Astrocyte (in vitro differentiated cells and primary cell): ENCODE results near the gene SECISBP2. TPM values are rescaled to one million over a fixed set of nuclear protein-coding genes. Genes with fewer than 3 reads are reported as not detected.

Source experiments
- DNase-seq: peaks from one replicate; pipeline ENCODE4 v3.0.0-alpha.2; 2010; ENCODE audit warnings: low read depth
- FAIRE-seq: peaks from 2 replicates; lab custom pipeline; 2011; peaks lifted over from hg19 to GRCh38; lab: Jason Lieb, UNC
- H2AFZ ChIP-seq: 2 replicates; pipeline ENCODE4 v1.6.0; 2012; ENCODE audit warnings: low read depth, low read length, inconsistent platforms
- H3K27ac ChIP-seq: 2 replicates; pipeline ENCODE4 v1.5.1; 2011; ENCODE audit warnings: low read depth, low read length, inconsistent platforms
- H3K27me3 ChIP-seq: 2 replicates; pipeline ENCODE4 v1.6.0; 2011; ENCODE audit warnings: low read length, inconsistent platforms; ENCODE audit not compliant: insufficient read depth
- H3K36me3 ChIP-seq: 2 replicates; pipeline ENCODE4 v1.5.1; 2011; ENCODE audit warnings: low read length, inconsistent platforms; ENCODE audit not compliant: insufficient read depth
- H3K4me1 ChIP-seq: 2 replicates; pipeline ENCODE4 v1.5.1; 2011; ENCODE audit warnings: low read length, inconsistent platforms; ENCODE audit not compliant: insufficient read depth
- H3K4me2 ChIP-seq: 2 replicates; pipeline ENCODE4 v1.6.0; 2012; ENCODE audit warnings: low read length, inconsistent platforms
- H3K4me3 ChIP-seq: 2 replicates; pipeline ENCODE4 v1.5.1; 2011; ENCODE audit warnings: low read depth, mild to moderate bottlenecking, low read length, inconsistent platforms; ENCODE audit not compliant: insufficient read depth
- H3K79me2 ChIP-seq: 2 replicates; pipeline ENCODE4 v1.6.0; 2012; ENCODE audit warnings: mild to moderate bottlenecking, low read length, inconsistent platforms; ENCODE audit not compliant: insufficient read depth
- H3K9ac ChIP-seq: 2 replicates; pipeline ENCODE4 v1.6.0; 2012; ENCODE audit warnings: mild to moderate bottlenecking, low read length, inconsistent platforms
- H3K9me3 ChIP-seq: 2 replicates; pipeline ENCODE4 v1.5.1; 2012; ENCODE audit warnings: low read depth, mild to moderate bottlenecking, low read length, inconsistent platforms; ENCODE audit not compliant: insufficient read depth
- H4K20me1 ChIP-seq: 2 replicates; pipeline ENCODE4 v1.6.0; 2012; ENCODE audit warnings: low read length, inconsistent platforms; ENCODE audit not compliant: insufficient read depth
- H3K27ac Mint-ChIP-seq: one replicate; pipeline ENCODE4 v1.8.0; 2021; ENCODE audit warnings: mild to moderate bottlenecking, mixed read lengths; ENCODE audit not compliant: unreplicated experiment
- H3K27me3 Mint-ChIP-seq: one replicate; pipeline ENCODE4 v1.8.0; 2021; ENCODE audit warnings: low read depth, mixed read lengths; ENCODE audit not compliant: unreplicated experiment
- H3K36me3 Mint-ChIP-seq: one replicate; pipeline ENCODE4 v1.8.0; 2021; ENCODE audit warnings: low read depth, mixed read lengths; ENCODE audit not compliant: unreplicated experiment
- H3K4me1 Mint-ChIP-seq: one replicate; pipeline ENCODE4 v1.8.0; 2021; ENCODE audit warnings: low read depth, mixed read lengths; ENCODE audit not compliant: unreplicated experiment
- H3K4me3 Mint-ChIP-seq: one replicate; pipeline ENCODE4 v1.8.0; 2021; ENCODE audit warnings: mild to moderate bottlenecking, moderate library complexity, mixed read lengths; ENCODE audit not compliant: unreplicated experiment
- H3K9me3 Mint-ChIP-seq: one replicate; pipeline ENCODE4 v1.8.0; 2021; ENCODE audit warnings: mild to moderate bottlenecking, mixed read lengths; ENCODE audit not compliant: unreplicated experiment
- EZH2 ChIP-seq: IDR thresholded peaks from 2 replicates; pipeline ENCODE4 v1.6.1; 2012; ENCODE audit warnings: mild to moderate bottlenecking, low read length, inconsistent platforms; ENCODE audit not compliant: insufficient read depth
- total RNA-seq: library from RNA; stranded (reverse); gene quantifications from 2 replicates; pipeline ENCODE4 v1.2.1, GENCODE V29; 2021
- TF ChIP-seq, protein P1 (sequence below): IDR thresholded peaks from 2 replicates; pipeline ENCODE4 v1.5.1; 2011; ENCODE audit warnings: low read depth, mild to moderate bottlenecking, inconsistent platforms, low read length, moderate library complexity; ENCODE audit not compliant: insufficient read depth

Gene SECISBP2
- total RNA-seq, 1 donor from 2014 or later, result 19.0 TPM

DNA sequence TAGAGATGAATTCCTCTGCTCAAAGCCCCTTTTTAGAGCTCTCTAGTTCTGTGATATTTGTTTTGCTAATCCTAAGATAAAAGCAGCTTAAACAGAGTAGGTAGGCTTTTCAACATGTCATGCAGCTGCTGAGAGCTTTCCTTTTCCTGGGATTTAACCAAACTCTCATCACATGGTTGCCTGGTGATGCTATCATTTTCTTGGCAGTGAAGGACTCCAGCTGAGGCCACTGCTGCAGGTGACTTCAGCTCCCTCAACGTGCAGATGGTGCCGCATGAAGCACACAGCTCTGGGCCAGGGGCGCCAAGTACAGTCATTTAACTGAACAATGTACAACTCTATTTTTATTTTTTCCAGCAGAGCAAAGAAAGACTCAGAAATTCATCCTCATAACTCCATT is 42.2 kb downstream of the SECISBP2 start:
- H3K9me3 ChIP-seq, result no peaks in the 10 kb centered on the region
- no peak overlapping the region for H2AFZ ChIP-seq
- no peak overlapping the region for H3K4me2 ChIP-seq
- no peaks in the 10 kb centered on the region for H3K27me3 ChIP-seq
- Mint-ChIP-seq H3K27ac (no peak overlapping the region), H3K36me3 (peaks cover 11% of the 10 kb centered on the region), H3K9me3 (no peaks in the 10 kb centered on the region), H3K27me3 (no peaks in the 10 kb centered on the region), H3K4me3 (no peak overlapping the region), H3K4me1 (peaks cover 3% of the 10 kb centered on the region)
- H4K20me1 ChIP-seq, result peaks cover 19% of the 10 kb centered on the region
- peaks cover 40% of the 10 kb centered on the region for H3K36me3 ChIP-seq
- FAIRE-seq, result no peak
- no peaks in the 10 kb centered on the region for H3K79me2 ChIP-seq
- H3K4me3 ChIP-seq, result no peak overlapping the region
- no peak for DNase-seq
- H3K27ac ChIP-seq, result no peak overlapping the region
- no peak for TF ChIP-seq EZH2
- TF ChIP-seq, protein P1, sequence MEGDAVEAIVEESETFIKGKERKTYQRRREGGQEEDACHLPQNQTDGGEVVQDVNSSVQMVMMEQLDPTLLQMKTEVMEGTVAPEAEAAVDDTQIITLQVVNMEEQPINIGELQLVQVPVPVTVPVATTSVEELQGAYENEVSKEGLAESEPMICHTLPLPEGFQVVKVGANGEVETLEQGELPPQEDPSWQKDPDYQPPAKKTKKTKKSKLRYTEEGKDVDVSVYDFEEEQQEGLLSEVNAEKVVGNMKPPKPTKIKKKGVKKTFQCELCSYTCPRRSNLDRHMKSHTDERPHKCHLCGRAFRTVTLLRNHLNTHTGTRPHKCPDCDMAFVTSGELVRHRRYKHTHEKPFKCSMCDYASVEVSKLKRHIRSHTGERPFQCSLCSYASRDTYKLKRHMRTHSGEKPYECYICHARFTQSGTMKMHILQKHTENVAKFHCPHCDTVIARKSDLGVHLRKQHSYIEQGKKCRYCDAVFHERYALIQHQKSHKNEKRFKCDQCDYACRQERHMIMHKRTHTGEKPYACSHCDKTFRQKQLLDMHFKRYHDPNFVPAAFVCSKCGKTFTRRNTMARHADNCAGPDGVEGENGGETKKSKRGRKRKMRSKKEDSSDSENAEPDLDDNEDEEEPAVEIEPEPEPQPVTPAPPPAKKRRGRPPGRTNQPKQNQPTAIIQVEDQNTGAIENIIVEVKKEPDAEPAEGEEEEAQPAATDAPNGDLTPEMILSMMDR, result no peak
- no peaks in the 10 kb centered on the region for H3K4me1 ChIP-seq
- no peak overlapping the region for H3K9ac ChIP-seq

DNA sequence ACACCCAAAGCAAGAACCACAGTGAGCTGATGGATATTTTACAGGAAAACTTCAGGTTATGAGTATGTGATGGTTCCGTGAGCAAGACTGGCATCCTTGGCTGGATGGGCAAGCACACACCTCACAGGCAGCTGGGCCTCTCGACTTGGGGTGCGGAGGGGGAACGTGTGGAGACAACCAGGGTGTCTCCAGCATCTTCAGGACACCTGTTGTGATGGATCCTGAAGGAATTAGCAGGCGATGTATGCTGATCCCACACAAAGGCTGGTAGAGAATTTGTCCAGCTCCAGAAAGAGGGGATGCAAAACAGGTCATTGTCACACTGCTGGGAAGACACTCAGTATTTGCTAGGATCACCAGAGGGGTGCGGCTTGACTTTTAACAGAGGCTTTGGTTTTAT is 42.7 kb downstream of the SECISBP2 start:
- H3K27me3 Mint-ChIP-seq, result no peaks in the 10 kb centered on the region
- H3K9ac ChIP-seq, result no peak overlapping the region
- H3K9me3 Mint-ChIP-seq, result no peaks in the 10 kb centered on the region
- FAIRE-seq (no peak), DNase-seq (no peak)
- H3K4me1 ChIP-seq, result no peaks in the 10 kb centered on the region
- no peak overlapping the region for H2AFZ ChIP-seq
- no peaks in the 10 kb centered on the region for H3K27me3 ChIP-seq
- peaks cover 11% of the 10 kb centered on the region for H3K36me3 Mint-ChIP-seq
- no peaks in the 10 kb centered on the region for H3K79me2 ChIP-seq
- H3K4me1 Mint-ChIP-seq, result peaks cover 3% of the 10 kb centered on the region
- H4K20me1 ChIP-seq, result peaks cover 16% of the 10 kb centered on the region
- H3K9me3 ChIP-seq, result no peaks in the 10 kb centered on the region
- H3K27ac ChIP-seq, result no peak overlapping the region
- no peak overlapping the region for H3K4me3 ChIP-seq
- H3K27ac Mint-ChIP-seq, result no peak overlapping the region
- no peak overlapping the region for H3K4me2 ChIP-seq
- no peak overlapping the region for H3K4me3 Mint-ChIP-seq
- H3K36me3 ChIP-seq, result peaks cover 37% of the 10 kb centered on the region
- no peak for TF ChIP-seq EZH2
- TF ChIP-seq, protein P1, result no peak

DNA sequence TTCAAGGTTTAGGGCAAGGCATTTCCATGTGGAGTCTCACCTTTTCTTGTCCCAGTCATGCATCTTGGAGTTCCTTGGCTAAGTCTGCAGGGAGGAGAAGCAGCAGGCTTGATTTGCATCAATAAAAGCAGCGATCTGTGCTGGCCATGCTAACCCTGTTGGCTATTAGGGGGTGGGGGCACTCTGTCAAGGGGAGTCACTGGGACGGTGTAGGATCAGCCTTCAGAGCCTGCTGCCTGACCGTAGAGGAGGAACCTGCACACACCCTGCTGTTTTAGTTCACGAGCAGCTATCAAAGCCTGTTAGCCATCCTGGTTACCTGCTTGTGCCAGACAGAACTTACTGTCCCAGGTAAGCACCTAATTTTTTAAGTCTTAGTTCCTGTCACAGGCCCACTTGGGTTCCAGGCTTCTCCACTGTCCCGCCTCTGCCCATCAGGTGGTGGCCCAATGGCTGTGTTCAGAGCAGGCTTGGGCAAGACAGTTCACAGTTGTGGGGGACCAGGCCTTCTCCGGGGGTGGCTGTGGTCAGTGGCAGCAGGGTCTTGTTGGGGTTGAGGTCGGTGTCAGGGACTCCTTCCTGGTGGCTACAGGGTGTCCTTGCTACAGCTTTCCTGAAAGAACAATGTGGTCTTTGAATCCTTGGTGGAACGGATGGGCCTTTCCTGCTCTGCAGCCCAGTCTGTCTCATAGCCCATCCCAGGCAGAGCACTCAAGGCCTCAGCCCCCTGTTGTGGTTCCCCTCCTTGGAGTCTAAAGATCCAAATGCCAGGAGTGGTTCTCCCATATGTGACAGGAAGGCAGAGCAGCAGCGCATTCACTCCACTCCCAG is 43.7 kb downstream of the SECISBP2 start:
- no peaks in the 10 kb centered on the region for H3K4me1 ChIP-seq
- peaks cover 11% of the 10 kb centered on the region for H4K20me1 ChIP-seq
- TF ChIP-seq, protein P1, result no peak
- no peak for TF ChIP-seq EZH2
- H3K27ac ChIP-seq, result no peak overlapping the region
- no peak overlapping the region for H2AFZ ChIP-seq
- H3K9ac ChIP-seq, result no peak overlapping the region
- H3K9me3 Mint-ChIP-seq, result no peaks in the 10 kb centered on the region
- no peaks in the 10 kb centered on the region for H3K27me3 ChIP-seq
- H3K4me2 ChIP-seq, result no peak overlapping the region
- FAIRE-seq, result no peak
- DNase-seq, result no peak
- no peaks in the 10 kb centered on the region for H3K9me3 ChIP-seq
- no peak overlapping the region for H3K27ac Mint-ChIP-seq
- peaks cover 35% of the 10 kb centered on the region for H3K36me3 ChIP-seq
- H3K4me3 Mint-ChIP-seq, result no peak overlapping the region
- H3K27me3 Mint-ChIP-seq, result no peaks in the 10 kb centered on the region
- H3K4me1 Mint-ChIP-seq, result peaks cover 3% of the 10 kb centered on the region
- H3K79me2 ChIP-seq, result no peaks in the 10 kb centered on the region
- H3K4me3 ChIP-seq, result no peak overlapping the region
- H3K36me3 Mint-ChIP-seq, result peaks cover 11% of the 10 kb centered on the region
